Thyroid gland (tissue), 4 donors: Measurements from ENCODE around the gene TRPM5.

Source experiments
- CTCF ChIP-seq, 6 experiments: fragments of 200-600 bp in 3 of 6; fragments of 450-650 bp in 3 of 6; sonication (generic) in 3 of 6; IDR thresholded peaks; one replicate each; pipeline ENCODE4 v1.5.1; 2016 to 2019; ENCODE audit warnings: antibody characterized with exemption in 6 of 6, mild to moderate bottlenecking in 2 of 6, inconsistent platforms in 1 of 6, moderate library complexity in 1 of 6
- POLR2A ChIP-seq, 2 donors: fragments of 450-650 bp; IDR thresholded peaks; one replicate each; pipeline ENCODE4 v1.6.1; 2017; ENCODE audit warnings: antibody characterized with exemption in 2 of 2, mild to moderate bottlenecking in 2 of 2, moderate library complexity in 1 of 2

- TF ChIP-seq CTCF (IDR thresholded peaks at IDR 0.05) (no peak), POLR2A (IDR thresholded peaks at IDR 0.05) (no peak)
Observed at GRCh38 chr11:2408671-2409070, 35.6 kb downstream of the TRPM5 start.
